HG03135 (cell line): Measurements from ENCODE around the gene CTRB2.
"Not testable (repeated sequence)": the region's sequence is repeated elsewhere in the genome, so short reads cannot be mapped to it uniquely, and the experiment has no call there.

Experiments used
- ATAC-seq: cut with Tn5 transposase; IDR thresholded peaks from one replicate; pipeline ENCODE4 v1.9.1; 2021; ENCODE audit warnings: mild to moderate bottlenecking, moderate library complexity; ENCODE audit not compliant: unreplicated experiment

Gene CTRB2

DNA sequence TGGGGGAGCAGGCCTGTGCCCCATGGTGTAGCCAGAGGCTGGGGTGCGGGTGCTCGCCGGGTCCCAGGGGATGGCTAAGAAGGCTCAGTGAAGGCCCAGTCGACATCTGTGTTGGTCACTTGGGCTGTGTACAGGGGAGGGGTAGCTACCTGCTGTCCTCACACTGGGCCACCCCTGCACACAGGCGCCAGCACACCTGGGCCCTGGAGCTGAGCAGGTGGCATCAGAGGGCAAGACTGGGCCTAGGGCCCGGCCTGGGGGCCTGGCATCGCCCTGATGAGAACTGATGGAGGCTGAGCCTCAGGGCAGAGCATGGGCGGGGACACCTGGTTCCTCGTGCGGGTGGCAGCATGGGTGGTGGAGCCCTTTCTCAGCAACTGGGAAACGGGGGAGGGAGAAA lies 870 bp upstream of the CTRB2 start:
- no peak for ATAC-seq

DNA sequence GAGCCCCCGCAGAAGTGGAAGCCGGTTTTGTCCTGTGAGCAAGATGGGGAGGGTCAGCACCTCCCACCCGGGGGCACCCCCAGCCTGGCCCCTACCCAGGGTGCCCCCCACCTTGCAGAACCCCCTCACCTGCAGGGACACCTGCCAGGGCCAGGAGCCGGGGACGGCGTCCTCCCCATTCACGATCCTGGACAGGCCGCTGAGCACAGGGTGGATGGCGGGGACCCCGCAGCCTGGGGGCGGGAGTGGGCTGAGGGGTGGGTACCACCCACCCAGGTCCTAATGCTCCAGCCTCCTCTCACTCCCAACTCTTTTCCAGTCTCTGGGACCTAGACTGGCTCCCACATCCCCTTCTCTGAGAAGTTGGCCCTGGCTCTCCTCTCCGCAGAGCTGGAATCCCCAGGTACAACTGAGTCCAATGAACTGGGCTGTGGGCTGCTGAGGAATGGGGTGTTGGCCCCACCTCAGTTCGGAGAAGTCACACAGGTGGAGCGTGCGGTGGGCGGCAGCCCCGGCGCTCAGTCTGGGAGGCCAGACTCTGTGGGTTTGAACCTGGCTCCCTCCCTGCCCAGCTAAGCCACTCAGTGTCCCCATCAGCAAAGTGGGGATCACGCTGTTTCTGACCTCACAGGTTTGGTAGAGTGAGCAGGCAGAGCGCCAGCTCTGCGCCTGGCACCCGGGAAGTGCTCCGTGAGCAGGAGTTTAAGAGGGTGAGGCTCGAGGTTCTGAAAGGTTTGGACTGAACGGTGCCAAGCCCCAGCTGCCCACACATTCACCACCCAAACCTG lies 806 bp downstream of the CTRB2 start:
- ATAC-seq, result not testable (repeated sequence)

DNA sequence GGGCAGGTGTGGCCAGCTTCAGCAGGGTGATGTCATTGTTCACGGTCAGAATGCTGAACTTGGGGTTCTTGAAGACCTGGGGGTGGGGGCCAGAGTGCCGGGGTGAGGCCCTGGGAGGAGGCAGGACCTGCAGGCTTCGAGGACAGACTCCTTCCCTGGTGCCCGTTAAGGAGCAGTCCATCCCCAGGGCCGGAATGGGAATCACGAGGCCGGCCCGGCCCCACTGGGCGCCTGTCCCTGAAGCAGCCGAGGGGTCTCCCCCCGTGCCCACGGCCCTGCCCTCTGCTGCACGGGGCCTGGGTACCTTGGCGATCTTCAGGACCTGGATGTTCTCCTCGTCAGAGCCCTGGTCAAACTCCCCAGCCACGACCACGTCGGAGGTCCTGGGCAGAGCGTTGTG lies 1.5 kb downstream of the CTRB2 start:
- not testable (repeated sequence) for ATAC-seq

DNA sequence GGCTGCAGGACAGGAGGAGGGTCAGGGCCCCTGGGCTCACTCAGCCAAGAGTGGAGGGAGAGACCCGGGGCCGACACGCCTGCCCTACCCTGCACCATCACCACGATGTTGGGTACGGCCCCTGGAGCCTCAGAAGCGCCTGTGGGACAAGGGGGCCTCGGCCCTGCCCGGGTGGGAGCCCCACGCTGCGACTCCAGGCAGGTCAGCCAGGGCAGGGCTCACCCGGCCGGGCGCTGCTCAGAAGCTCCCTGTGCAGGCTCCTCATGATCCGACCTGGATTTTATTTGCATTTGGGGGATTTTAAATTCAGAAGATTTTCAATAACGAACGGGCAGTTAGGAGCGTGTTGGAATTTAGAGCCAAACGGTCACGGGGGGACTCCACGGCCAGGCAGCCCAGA lies 2.1 kb downstream of the CTRB2 start:
- ATAC-seq, result not testable (repeated sequence)

DNA sequence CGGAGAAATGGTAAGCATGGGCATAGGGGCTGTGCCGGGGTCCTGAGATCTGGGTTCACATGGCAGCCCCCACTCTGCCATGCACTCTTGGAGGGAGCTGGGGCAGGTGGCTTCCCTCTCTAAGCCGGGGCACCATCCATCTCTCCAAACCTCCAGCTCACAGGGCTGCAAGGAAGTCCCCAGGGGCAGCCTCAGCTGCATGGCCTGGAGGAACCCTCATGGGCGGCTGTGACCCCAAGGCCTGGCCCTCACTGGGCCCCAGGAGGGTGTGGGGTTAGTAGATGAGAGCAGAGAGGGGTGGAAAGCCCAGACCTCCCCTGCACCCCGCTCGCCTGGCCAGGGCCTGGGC lies 2.6 kb downstream of the CTRB2 start:
- ATAC-seq, result no peak

DNA sequence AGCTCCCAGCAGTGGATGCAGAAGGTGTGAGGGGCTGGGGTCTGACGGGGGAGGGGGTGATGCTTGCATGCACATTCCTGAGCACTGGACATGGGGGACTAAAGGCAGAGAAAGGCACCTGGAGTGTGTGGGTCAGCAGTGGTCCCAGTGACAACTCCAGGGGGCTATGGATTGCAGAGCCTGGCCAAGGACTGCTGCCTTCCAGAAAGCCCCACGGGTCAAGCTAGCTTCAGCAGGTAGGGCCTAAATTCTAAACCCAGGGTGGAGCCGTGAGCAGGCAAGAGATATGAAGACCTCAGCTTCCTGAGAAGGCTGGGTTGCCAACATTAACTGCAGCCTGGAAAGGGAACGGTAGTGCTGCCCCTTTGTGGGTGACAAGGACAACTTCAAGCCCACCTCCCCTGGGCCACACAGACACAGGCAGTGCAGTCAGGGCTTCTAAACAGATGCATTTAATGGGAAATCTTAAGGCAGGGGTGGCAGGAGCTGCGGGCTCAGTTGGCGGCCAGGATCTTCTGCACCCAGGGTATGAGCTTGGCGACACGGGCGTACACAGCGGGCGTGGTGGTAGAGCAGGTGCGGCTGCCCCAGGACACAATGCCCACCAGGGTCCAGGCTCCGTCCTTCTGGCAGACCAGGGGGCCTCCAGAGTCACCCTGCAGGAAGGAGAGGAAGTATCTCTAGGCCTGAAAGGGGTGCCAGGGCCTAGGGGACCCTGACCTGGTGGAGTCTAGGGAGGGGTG lies 3.1 kb downstream of the CTRB2 start:
- ATAC-seq, result no peak

DNA sequence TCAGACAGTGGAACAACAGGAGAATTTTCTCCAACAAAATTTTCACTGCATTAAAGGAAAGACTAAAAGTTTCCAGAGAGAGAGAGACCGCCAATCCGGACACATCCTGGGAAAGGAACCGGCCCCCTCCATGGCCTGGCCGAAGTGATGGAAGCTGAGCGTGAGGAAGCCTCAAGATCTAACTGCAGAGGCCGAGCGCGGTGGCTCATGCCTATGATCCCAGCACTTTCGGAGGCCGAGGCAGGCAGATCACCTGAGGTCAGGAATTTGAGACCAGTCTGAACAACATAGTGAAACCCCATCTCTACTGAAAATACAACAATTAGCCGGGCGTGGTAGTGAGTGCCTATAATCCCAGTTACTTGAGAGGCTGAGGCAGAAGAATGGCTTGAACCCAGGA lies 3.9 kb downstream of the CTRB2 start:
- no peak for ATAC-seq

DNA sequence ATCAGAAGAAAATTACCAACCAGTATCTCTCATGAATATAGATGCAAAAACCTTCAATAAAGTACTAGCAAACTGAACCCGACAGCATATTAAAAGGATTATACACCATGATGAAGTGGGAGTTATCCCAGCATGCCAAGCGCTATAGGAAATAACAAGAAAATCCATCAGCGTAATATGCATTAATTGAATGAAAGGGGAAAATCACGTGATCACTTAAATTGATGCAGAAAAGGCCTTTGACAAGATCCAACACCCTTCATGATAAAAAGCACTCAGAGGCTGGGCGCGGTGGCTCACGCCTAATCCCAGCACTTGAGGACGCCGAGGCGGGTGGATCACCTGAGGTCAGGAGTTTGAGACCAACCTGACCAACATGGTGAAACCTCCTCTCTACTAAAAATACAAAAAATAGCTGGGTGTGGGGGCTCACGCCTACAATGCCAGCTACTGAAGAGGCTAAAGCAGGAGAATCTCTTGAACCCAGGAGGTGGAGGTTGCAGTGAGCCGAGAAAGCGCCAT lies 4.8 kb downstream of the CTRB2 start:
- no peak for ATAC-seq

DNA sequence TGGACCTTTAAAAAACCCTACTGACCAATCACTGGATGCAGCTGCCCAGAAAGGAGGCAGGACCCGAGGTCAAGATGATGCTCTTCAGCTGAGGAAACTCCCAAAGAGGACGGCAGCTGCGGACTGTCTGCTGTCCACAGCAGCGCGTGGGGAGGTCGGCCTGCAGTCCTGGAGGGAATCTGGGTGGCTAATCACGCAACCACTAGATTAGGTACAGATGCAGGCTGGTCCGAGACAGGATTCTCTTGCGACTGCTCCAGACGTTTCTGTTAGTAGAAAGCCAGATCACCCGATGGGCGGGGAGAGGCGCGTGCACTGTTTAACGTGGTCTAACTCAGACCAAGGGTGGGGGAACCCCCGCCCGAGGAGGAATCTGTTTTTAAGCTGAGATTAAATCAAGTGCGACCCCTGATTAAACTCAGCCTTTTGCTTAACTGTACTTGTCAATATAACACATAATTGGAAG lies 8.8 kb downstream of the CTRB2 start:
- ATAC-seq, result no peak

DNA sequence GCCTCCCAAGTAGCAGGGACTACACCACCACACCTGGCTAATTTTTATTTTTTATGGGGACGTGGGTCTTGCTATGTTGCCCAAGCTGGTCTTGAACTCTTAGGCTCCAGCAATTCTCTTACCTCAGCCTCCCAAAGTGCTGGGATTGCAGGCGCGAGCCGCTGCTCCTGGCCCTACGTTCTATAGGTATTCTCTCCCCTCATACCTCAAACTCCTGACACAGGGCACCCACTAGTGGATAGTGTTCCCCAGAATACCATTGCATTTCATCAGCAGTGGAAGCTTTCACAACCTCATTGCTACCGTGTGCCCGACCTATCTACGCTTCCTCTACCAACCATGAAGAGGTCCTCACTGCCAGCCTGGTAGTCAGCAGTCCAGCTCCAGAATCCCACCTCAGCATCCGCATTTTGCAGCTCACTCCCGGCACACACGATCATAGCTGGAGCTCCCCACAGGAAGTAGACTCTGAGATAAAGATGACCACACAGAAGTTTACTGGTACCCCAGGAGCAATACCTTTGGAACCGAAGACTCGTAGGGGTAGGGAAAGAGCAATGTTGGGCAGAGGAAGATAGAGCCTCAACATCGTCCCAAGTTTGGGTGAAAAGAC lies 9.3 kb downstream of the CTRB2 start:
- no peak for ATAC-seq

DNA sequence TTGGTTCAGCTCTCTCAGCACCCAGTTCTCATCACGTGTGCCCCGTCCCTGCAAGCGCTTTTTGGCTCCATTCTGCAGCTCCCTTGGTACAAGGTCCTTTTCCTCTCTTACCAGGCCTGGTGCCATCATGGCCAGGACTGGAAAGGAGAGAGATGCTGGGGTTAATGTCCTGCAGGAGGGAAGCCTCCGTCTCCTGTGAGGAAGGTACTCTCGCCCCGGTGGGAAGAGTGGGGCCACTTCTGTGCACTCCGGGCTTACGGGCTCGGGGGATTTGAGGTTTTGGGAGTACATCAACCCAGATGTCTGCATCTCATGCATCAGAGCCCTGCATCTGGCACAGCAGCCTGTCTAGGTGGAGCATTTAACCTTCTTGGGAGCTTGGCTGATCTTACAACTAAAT lies 10.1 kb downstream of the CTRB2 start:
- ATAC-seq, result no peak

DNA sequence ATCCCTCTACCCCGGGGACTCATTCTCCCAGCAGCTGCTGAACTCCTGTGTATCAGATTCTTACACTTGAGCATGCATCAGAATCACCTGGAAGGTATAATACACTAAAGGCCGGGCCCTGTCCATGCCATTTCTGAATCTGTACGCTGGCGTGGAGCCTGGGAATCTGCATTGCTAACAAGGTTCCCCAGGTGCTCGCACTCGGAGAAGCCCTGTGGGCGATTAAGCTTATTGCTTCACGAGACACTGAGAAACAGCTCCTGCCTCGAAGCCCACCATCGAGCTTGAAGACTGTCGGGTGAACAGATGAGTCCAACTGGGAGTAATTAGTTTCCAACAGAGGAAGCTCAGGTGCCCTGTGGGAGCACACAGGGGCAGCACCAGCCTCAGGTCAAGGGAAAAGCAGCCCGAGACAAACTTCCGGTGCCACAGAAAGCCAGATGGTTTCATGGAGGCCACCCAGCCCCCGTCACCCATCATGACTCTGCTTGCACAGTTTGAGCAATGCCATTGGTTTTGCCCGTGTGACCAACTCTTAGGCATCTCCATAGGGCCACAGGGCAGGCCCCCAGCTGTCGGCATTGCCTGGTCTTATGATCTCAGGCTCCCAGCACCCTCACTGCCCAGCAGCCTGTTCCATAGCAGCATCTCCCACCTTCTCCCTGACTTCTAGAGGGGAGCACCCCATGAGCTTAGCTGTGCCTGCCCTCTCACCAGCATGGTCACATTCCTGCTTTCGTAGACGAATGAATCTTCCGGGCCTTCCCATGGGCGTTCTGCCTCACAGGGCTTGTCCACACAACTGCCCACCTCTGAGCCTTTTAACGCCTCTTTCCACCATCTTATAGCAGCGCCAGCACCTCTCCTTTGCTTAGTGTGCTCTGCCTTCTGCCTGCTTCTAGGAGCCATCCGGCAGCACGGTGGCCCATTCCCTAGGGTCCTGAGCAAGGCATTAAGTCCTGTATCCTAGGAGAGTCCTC lies 10.9 kb downstream of the CTRB2 start:
- no peak for ATAC-seq

DNA sequence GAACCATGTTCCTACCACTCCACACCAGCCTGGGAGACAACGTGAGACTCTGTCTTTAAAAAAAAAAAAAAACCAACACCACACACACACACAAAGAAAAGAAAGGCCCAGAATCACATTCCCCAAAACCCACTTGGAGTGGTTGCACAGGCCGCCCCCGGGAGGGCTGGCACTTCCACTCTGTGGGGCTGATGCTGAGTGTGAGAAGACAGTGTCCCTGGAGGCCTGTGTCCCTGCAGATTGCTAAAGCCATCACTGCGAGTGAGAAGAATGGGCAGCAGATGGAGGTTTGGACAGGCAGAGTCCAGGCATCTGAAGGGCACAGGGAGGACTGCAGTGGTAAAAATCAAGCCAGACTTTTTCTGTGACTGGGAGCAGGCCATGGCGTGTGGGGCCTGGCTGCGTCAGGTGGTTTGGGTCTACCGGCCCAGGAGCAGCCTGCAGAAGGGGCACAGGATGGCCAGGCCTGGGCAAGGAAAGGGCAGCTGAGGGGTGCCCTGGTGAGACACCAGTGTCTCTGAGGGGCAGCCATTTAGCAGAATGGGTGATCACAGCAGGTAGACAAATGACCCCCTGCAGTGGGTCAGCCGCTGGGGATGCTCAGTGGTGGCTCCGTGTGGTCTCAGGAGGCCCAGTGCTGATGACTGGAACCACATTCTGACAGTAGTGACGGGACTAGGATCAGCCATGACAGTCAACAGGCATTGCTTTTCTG lies 13.1 kb downstream of the CTRB2 start:
- ATAC-seq, result no peak

DNA sequence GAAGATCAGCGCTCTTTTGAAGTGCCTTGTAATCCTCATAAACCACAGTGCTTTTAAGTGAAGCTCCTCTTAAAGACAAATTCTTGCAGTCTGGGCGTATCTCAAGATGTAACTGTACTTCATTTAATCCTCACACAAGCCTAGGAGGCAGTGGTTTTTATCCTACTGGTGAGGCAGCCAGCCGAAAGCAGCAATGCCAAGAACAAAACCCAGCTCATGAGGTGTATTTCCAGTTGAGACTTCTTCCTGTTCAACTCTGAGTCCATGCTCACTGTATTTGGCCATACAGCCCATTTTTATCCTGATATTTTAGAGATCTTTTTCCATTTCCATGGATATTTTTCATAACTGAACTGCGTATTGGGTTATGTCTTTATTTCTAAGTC lies 13.7 kb downstream of the CTRB2 start:
- no peak for ATAC-seq

DNA sequence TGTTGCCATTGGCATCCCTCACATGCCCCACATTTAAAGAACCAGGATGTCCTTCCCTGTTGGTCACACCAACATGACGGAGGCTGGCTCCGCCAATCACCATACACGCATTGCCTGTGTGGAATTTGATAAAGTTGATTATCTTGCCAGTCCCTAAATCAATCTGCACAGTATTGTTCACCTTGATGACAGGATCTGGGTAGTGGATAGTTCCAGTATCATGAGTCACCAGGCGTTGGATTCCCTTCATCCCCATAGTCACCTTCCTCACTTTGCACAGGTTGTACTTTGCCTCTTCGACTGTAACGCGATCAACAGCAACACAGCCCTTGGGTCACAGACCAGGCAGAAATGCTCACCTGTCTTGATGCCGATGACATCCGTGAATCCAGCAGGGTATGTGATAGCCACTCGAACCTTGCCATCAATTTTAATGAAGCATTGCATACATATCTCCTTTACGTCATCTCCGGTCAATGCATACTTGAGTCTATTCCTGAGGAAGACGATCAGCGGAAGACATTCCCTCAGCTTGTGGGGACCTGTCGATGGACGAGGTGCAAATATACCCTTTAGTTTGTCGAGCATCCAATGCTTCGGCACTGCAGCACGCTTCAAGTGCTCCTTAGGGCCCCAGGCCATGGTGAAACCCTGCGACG lies 14.2 kb downstream of the CTRB2 start:
- no peak for ATAC-seq

DNA sequence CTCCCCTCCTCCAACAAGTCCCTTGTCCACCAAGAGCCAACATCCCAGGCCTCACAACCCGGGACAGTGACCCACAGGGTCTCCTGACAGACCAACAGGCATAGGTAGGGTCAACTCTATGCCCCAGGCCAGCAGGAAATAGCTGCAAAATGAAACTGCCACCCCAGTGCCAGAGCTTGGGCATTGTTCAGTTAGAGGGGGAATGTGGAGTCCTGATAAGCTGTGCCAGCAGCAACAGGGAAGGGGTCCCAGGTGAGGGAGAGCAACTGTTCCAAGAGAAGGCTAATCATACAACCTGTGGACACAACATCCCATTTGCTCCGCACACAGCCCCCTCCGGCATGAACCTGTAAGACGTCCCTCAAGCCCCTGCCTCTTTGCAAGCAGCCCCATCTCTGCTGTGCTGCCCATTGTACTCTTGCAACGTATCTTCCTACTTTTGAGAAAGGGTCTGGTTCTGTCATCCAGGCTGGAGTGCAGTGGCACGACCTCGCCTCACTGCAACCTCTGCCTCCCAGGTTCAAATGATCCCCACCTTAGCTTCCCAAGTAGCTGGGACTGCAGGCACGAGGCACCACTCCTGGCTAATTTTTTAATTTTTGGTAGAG lies 17.2 kb downstream of the CTRB2 start:
- no peak for ATAC-seq

DNA sequence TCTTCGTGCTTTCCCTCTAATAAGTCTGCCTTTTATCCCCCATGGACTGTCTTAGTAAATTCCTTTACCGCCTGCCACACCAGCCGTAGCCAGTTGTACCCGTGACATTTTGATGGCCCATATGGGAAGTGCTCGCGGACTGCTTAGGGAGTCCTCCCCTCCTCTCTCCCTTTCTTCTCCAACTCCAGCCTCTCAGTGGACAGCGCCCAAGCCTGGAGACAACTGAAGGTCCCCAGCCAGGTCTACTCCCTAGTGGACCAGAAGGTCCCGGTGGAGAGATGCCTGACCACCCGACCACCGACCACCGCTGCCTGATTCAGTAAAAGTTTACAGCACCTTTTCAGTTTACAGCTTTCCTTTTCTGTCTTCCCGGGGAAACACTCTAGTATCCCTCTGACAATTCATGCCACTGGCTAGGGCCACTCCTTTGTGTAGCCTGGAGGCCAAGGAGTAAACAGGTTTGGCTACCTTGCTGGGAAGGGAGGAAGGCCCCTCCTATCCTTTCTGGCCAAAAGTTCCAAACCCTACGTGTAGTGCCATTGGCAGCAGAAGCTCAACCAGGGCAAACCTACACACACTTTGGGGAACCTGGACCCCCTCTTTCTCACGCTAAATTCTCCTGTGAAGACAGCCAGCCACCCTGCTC lies 18.0 kb downstream of the CTRB2 start:
- no peak for ATAC-seq

DNA sequence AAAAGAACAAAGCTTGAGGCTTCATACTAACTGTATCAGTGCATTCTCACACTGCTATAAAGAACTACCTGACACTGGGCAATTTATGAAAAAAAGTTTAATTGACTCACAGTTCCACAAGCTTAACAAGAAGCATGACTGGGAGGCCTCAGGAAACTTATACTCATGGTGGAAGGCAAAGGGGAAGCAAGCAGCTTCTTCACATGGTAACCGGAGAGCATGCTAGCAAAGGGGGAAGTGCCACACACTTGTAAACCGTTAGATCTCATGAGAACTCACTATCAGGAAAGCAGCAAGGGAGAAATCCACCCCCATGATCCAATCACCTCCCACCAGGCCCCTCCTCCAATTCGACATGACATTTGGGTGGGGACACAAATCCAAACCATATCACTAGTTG lies 25.3 kb downstream of the CTRB2 start:
- no peak for ATAC-seq

DNA sequence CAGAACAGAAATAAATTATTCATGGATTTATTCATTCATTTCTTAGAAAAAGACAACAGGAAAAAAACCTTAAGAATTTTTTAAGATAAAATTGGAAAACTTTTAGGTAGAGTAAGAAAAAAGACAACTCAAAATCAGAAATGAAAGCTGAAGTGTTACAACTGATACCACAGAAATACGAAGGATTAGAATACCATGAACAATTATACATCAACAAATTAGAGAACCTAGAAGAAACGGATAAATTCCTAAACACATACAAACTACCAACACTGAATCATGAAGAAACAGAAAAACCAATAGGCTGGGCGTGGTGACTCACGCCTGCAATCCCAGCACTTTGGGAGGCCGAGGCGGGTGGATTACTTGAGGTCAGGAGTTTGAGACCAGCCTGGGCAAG lies 27.8 kb downstream of the CTRB2 start:
- ATAC-seq, result no peak
